BLaER1 (cell line): ENCODE measurements around the gene HOXD12.

Experiments
- H3K27ac ChIP-seq: shearing (Covaris generic); formaldehyde crosslinking; 2 replicates; pipeline ENCODE4 v1.8.1; 2022
- H3K27me3 ChIP-seq: shearing (Covaris generic); formaldehyde crosslinking; 2 replicates; pipeline ENCODE4 v1.8.1; 2022
- H3K36me3 ChIP-seq: shearing (Covaris generic); formaldehyde crosslinking; 2 replicates; pipeline ENCODE4 v1.8.1; 2022
- H3K4me1 ChIP-seq: shearing (Covaris generic); formaldehyde crosslinking; 2 replicates; pipeline ENCODE4 v1.8.1; 2022
- H3K4me2 ChIP-seq: shearing (Covaris generic); formaldehyde crosslinking; 2 replicates; pipeline ENCODE4 v1.8.1; 2022
- H3K4me3 ChIP-seq: shearing (Covaris generic); formaldehyde crosslinking; 2 replicates; pipeline ENCODE4 v1.8.1; 2022
- H3K9ac ChIP-seq: shearing (Covaris generic); formaldehyde crosslinking; 2 replicates; pipeline ENCODE4 v1.8.1; 2022
- H3K9me3 ChIP-seq: shearing (Covaris generic); formaldehyde crosslinking; 2 replicates; pipeline ENCODE4 v1.8.1; 2022
- H4K20me1 ChIP-seq: shearing (Covaris generic); formaldehyde crosslinking; 2 replicates; pipeline ENCODE4 v1.8.1; 2022
- Cebpa-rat ChIP-seq: shearing (Covaris generic); IDR thresholded peaks from 2 replicates; pipeline ENCODE4 v1.8.1; 2022

HOXD12 gene

DNA sequence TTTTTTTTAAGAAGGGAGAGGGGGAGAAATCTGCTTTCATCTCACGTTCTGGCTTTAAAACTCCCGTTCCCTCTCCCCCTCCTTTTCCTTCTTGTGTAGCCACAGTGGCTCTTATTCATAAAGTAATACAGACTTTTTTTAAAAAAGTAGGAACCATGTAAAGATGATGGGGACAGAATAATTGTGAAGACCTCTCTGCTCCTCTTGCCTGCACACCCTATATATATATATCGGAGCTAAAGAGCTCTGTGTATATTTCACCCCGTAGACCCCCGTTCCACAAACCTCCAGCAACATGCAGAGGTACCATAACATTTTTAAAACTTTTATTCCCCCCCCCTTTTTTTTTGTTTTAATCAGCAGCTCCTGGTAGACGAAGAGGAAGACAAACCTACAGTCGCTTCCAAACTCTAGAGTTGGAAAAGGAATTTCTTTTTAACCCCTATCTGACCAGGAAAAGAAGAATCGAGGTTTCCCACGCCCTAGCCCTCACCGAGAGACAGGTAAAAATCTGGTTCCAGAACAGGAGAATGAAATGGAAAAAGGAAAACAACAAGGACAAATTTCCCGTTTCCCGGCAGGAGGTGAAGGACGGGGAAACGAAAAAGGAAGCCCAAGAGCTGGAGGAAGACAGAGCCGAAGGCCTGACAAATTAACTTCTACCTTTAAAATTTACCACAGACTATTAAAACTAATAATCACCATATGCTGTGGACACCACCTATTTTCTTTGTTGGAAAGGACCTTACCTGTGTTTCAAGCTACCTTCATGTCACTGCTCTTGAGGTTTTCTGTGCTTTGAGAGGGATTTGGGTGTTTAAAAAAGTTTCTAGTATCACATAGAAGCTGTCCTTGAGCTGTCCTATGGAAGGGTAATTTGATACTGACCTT, 31.6 kb downstream of the HOXD12 start:
- Histone ChIP-seq H3K9me3 (peaks cover 25% of the 10 kb centered on the region), H3K9ac (no peak overlapping the region), H3K36me3 (no peaks in the 10 kb centered on the region), H3K4me3 (no peak overlapping the region), H3K27me3 (peaks cover 100% of the 10 kb centered on the region), H3K4me1 (peaks cover 20% of the 10 kb centered on the region), H4K20me1 (peaks cover 71% of the 10 kb centered on the region), H3K4me2 (no peak overlapping the region), H3K27ac (no peak overlapping the region)
- no peak for TF ChIP-seq Cebpa-rat

DNA sequence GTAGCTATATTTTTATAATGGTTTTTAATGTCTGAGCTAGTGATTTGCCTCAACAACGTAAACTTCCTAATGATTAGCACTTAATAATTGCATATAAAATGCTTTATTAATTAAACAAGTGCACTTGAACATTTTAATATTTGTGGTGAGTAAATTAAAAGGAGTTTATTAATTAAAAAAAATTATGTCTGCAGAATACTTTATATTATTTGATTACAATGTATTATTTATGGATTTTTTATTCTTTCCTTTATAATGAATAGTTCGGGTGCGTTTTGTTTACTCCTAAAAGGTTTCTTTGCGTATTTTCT, 32.2 kb downstream of the HOXD12 start:
- H3K4me1 ChIP-seq: peaks cover 26% of the 10 kb centered on the region
- TF ChIP-seq Cebpa-rat: no peak
- peaks cover 100% of the 10 kb centered on the region for H3K27me3 ChIP-seq
- no peak overlapping the region for H3K27ac ChIP-seq
- H4K20me1 ChIP-seq: peaks cover 65% of the 10 kb centered on the region
- no peak overlapping the region for H3K4me2 ChIP-seq
- H3K9ac ChIP-seq: no peak overlapping the region
- H3K9me3 ChIP-seq: peaks cover 29% of the 10 kb centered on the region
- no peak overlapping the region for H3K4me3 ChIP-seq
- no peaks in the 10 kb centered on the region for H3K36me3 ChIP-seq

DNA sequence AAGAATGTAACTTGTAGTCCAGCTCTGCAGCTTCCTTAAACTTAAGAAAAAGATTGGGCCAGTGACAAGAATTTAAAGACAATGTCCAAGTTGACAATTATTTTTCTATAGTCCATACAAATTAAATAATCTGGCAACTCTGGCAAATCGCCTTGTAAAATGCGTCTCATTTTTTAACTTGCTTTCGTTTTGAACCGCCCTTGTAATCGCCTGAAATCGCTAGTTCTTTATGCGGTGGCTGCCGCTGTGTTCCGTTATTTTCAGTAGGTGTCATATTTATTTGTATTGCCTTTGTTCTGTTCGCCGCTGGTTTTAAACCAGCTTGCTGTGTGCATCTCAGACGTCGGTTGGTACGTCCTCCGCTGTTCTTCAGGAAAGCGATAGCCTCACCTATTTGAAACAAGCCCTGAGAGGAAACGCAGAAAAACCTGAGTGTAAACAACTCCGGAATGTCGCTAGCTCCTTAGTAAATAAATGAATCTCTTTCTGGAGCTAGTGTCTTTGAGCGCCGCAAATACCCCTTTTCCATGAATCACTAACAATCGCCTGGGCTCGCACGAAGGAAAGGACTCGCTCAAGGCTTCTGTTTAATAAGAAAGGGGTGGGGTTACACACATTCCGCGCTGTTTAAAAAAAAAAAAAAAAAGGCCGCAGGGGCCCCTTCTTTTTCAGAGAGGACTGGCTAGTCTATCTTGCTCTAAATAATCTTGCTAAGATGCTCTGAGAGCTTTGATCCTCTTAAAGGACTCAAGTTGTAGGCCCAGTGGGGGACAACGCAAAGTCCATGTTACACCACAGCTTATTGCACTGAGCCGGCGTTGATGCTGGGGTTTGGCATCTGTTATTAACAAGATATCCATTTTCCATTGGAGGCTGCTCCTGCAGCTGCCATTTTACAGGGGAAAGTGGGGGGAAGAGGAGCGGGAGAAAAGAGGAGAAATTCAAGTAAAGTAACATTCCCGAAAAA, 32.9 kb downstream of the HOXD12 start:
- H3K4me1 ChIP-seq: peaks cover 26% of the 10 kb centered on the region
- H3K27me3 ChIP-seq: peaks cover 99% of the 10 kb centered on the region
- peaks cover 58% of the 10 kb centered on the region for H4K20me1 ChIP-seq
- H3K9me3 ChIP-seq: peaks cover 31% of the 10 kb centered on the region
- H3K4me3 ChIP-seq: no peak overlapping the region
- no peaks in the 10 kb centered on the region for H3K36me3 ChIP-seq
- no peak overlapping the region for H3K27ac ChIP-seq
- TF ChIP-seq Cebpa-rat: no peak
- no peak overlapping the region for H3K4me2 ChIP-seq
- no peak overlapping the region for H3K9ac ChIP-seq

DNA sequence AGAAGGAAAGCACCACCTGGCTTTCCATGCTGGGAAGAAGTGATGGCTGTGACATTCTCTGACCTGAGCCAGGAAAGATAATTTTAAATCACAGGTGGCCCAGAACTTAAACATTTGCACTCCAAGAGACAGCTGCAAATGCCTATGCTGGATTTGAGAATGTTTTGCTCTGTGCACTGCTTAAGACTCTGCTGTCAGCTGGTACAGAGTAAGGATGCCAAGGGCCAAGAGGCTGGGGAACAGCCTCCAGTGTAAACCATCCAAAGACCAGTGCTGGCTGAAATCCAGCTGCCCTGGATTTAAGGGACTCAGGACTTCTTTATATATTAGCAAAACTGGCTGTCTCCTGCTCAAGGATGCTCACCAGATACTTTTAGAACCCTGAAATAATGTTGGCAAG, 33.8 kb downstream of the HOXD12 start:
- Histone ChIP-seq H3K4me2 (no peak overlapping the region), H3K9ac (no peak overlapping the region), H3K27me3 (peaks cover 98% of the 10 kb centered on the region), H3K9me3 (peaks cover 33% of the 10 kb centered on the region), H3K36me3 (no peaks in the 10 kb centered on the region), H3K4me1 (peaks cover 23% of the 10 kb centered on the region), H3K27ac (no peak overlapping the region), H4K20me1 (peaks cover 49% of the 10 kb centered on the region), H3K4me3 (no peak overlapping the region)
- TF ChIP-seq Cebpa-rat: no peak

DNA sequence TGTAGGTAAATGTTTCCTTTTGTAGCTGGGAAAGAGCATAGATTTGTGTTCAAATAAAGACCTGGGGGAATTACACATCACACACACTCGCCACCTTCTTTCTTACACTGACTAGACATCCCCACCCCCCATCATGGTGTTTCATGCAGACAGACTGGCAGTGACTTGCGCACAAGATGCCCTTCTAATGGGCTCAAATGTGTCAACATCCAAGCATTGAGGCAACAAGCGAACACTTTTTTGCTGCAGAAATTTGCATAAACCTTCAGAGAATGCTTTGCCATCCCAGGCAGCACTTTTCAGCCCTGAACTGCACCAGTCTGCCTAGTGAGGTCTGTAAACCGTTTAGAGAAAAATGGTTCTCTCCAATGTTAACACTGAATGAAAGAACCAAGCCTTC, 34.4 kb downstream of the HOXD12 start:
- Histone ChIP-seq H3K27ac (no peak overlapping the region), H3K9me3 (peaks cover 37% of the 10 kb centered on the region), H3K4me3 (no peak overlapping the region), H3K4me2 (no peak overlapping the region), H3K27me3 (peaks cover 98% of the 10 kb centered on the region), H4K20me1 (peaks cover 43% of the 10 kb centered on the region), H3K9ac (no peak overlapping the region), H3K4me1 (peaks cover 16% of the 10 kb centered on the region), H3K36me3 (no peaks in the 10 kb centered on the region)
- TF ChIP-seq Cebpa-rat: no peak

DNA sequence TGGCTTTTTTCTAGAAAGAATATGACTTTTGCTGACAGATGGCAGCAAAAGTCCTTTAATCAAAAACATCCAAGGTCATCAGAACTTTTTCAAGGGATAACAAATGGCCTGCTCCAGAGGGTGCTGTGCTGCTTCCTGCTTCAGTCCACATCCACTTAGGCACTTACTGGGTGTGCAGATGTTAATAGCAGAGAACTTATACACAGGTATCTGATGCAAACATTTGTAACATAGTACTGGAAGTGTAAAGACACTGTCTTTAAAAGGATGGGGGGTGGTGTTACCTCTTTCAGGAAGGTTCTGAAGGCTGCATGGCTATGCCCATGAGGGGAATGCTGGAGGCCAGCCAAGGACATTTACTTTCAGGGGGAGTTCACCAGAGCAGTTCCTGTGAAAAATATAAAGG, 35.4 kb downstream of the HOXD12 start:
- Histone ChIP-seq H3K9me3 (peaks cover 33% of the 10 kb centered on the region), H4K20me1 (peaks cover 36% of the 10 kb centered on the region; the same call in 1 of the 2 replicates), H3K27me3 (peaks cover 94% of the 10 kb centered on the region), H3K4me2 (no peak overlapping the region), H3K27ac (no peak overlapping the region), H3K4me3 (no peak overlapping the region), H3K4me1 (peaks cover 15% of the 10 kb centered on the region), H3K9ac (no peak overlapping the region), H3K36me3 (no peaks in the 10 kb centered on the region)
- no peak for TF ChIP-seq Cebpa-rat

DNA sequence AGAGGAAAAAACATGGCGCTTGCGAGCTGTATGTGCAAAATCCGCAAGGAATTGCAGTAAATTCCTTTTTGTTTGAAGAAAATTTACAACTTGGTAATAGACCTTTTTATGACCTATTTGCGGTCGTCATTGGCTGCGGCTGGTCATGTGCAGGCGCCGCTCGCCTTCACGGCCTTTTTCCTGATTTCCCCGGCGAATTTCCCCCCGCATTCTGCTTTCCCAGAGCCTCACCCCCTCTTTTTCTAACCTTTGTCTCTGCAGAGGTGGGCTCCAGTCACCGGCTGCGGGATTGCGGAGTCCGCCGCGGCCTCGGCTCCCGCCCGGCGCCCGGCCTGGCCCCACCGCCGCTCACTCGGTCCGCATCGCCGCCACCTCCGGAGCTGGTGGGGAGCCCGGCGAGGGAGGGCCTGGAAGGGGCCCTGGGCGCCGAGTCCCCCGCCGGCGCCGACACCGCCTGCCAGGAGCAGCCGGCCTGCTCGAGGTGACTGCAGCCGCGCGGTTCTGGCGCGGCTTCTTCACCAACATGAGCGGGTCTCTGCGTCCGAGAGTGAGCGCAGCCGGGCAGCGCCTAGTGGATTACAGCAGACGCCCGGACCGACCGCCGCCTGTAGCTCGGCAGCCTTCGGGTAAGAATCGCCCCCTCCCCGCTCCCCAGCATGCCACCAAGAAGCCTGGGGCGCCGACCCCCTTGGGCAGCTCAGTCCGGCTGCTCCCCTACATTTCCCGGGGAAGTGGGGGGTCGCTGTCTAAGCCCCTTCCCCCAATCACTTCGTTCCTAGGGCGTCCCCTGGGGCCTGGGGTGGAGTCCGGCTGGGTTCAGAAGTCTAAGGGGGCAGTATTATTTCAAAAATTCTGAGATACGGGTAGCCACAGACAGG, 37.0 kb downstream of the HOXD12 start:
- peaks cover 28% of the 10 kb centered on the region; the same call in 1 of the 2 replicates for H3K9me3 ChIP-seq
- no peak overlapping the region for H3K27ac ChIP-seq
- peaks cover 23% of the 10 kb centered on the region; the same call in 1 of the 2 replicates for H4K20me1 ChIP-seq
- H3K27me3 ChIP-seq: peaks cover 89% of the 10 kb centered on the region
- peaks cover 15% of the 10 kb centered on the region for H3K4me1 ChIP-seq
- no peak for TF ChIP-seq Cebpa-rat
- H3K4me3 ChIP-seq: no peak overlapping the region
- H3K9ac ChIP-seq: no peak overlapping the region
- H3K4me2 ChIP-seq: peak overlapping the region; percentile 48
- H3K36me3 ChIP-seq: no peaks in the 10 kb centered on the region

DNA sequence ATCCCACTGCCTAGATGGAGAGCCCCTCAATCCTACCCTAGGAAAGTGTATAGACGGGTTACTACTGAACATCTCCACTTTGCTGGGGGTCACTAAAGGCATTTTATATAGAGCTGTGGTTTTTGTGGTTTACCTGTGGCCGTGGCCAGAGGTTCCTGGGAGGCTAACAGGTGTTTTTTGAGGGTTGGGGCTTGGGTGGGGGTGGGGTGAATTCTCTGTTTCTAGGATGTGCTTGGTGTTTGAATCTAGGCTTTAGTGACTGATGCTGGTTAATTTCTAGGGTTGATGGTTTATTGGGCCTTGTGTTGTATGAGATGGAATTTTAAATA, 37.6 kb downstream of the HOXD12 start:
- Histone ChIP-seq H3K27ac (no peak overlapping the region), H3K4me2 (no peak overlapping the region), H3K27me3 (peaks cover 83% of the 10 kb centered on the region), H3K4me1 (peaks cover 15% of the 10 kb centered on the region), H3K9me3 (peaks cover 28% of the 10 kb centered on the region; the same call in 1 of the 2 replicates), H3K9ac (no peak overlapping the region), H3K36me3 (no peaks in the 10 kb centered on the region), H3K4me3 (no peak overlapping the region), H4K20me1 (peaks cover 19% of the 10 kb centered on the region; the same call in 1 of the 2 replicates)
- no peak for TF ChIP-seq Cebpa-rat

DNA sequence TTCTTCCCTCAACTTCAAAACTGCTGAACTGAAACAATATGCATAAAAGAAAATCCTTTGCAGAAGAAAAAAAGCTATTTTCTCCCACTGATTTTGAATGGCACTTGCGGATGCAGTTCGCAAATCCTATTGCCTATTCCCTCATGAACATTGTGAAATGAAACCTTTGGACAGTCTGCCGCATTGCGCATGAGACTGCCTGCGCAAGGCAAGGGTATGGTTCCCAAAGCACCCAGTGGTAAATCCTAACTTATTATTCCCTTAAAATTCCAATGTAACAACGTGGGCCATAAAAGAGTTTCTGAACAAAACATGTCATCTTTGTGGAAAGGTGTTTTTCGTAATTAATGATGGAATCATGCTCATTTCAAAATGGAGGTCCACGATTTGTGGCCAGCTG, 38.3 kb downstream of the HOXD12 start:
- Histone ChIP-seq H3K36me3 (no peaks in the 10 kb centered on the region), H3K9ac (no peak overlapping the region), H3K9me3 (peaks cover 28% of the 10 kb centered on the region; the same call in 1 of the 2 replicates), H4K20me1 (peaks cover 12% of the 10 kb centered on the region; the same call in 1 of the 2 replicates), H3K27ac (no peak overlapping the region), H3K4me2 (no peak overlapping the region), H3K27me3 (peaks cover 76% of the 10 kb centered on the region), H3K4me1 (peaks cover 15% of the 10 kb centered on the region), H3K4me3 (no peak overlapping the region)
- TF ChIP-seq Cebpa-rat: no peak
